ENCODE measurements around the gene PFDN1.

GRCh38 chr5:140215276-140215675, 87.6 kb downstream of the PFDN1 start:
- no peak for TF ChIP-seq CTCF (IDR thresholded peaks at IDR 0.05 in 2 of 3, conservative IDR thresholded peaks at IDR 0.05 in 1 of 3; ENCODE audit: control insufficient read depth in 2 of 3, extremely low read depth in 1 of 3, insufficient read depth in 1 of 3, low read depth in 3 of 3, low read length in 3 of 3)
- TF ChIP-seq YY1 (IDR thresholded peaks at IDR 0.05; ENCODE audit: low read depth, low read length): no peak
- TF ChIP-seq TARDBP (IDR thresholded peaks at IDR 0.05; ENCODE audit: borderline replicate concordance): no peak
- no peak for TF ChIP-seq CEBPZ (IDR thresholded peaks at IDR 0.05; ENCODE audit: low read depth, low read length)
- TF ChIP-seq POU2F2 (IDR thresholded peaks at IDR 0.05; ENCODE audit: borderline replicate concordance, low read depth, low read length): no peak
- no peak for TF ChIP-seq SP1 (IDR thresholded peaks at IDR 0.05; ENCODE audit: low read depth, low read length)
